Endothelial cell of umbilical vein (primary cell): Measurements from ENCODE around the gene STK24. TPM values are rescaled to one million over a fixed set of nuclear protein-coding genes. Genes with fewer than 3 reads are reported as not detected.

Experiments
- BruUV-seq: library from RNA; stranded (reverse); fragments of 400-500 nt; replicated peaks from 2 replicates; lab custom pipeline; 2021; lab: Mats Ljungman, UMichigan
- CTCF ChIA-PET: fragments of 300-600, 350-600 bp; sonication (Branson Sonifier 250); formaldehyde crosslinking; loops from one replicate; lab custom pipeline; 2021; ENCODE audit warnings: antibody characterized with exemption, inconsistent platforms; lab: Charles Lee
- POLR2A ChIA-PET: fragments of 300-600, 350-600 bp; sonication (Branson Sonifier 250); formaldehyde crosslinking; loops from one replicate; lab custom pipeline; 2021; ENCODE audit warnings: antibody characterized with exemption, inconsistent platforms; lab: Charles Lee
- DNase-seq: peaks from one replicate; pipeline ENCODE4 v3.0.0-alpha.2; 2011; ENCODE audit warnings: low read depth, low spot score
- FAIRE-seq: peaks from 2 replicates; lab custom pipeline; 2011; peaks lifted over from hg19 to GRCh38; lab: Jason Lieb, UNC
- H2AFZ ChIP-seq: 2 replicates; pipeline ENCODE4 v1.6.0; 2012; ENCODE audit warnings: low read depth, low read length, control low read depth, inconsistent platforms
- H3K27ac ChIP-seq: 2 replicates; pipeline ENCODE4 v1.5.1; 2011; ENCODE audit warnings: low read depth, mild to moderate bottlenecking, control low read depth, low read length, moderate library complexity; ENCODE audit not compliant: insufficient read depth
- H3K27me3 ChIP-seq, 2 experiments: 2 replicates each; pipeline versions ENCODE4 v1.6.0 to v1.6.1; 2011; ENCODE audit warnings: low read length in 2 of 2, mixed read lengths in 1 of 2; ENCODE audit not compliant: control insufficient read depth in 2 of 2, insufficient read depth in 2 of 2
- H3K36me3 ChIP-seq, 2 experiments: 2 replicates in 1 of 2; 3 replicates in 1 of 2; pipeline ENCODE4 v1.5.1; 2011; ENCODE audit warnings: low read length in 2 of 2, mild to moderate bottlenecking in 1 of 2, moderate library complexity in 1 of 2; ENCODE audit not compliant: control insufficient read depth in 2 of 2, insufficient read depth in 2 of 2; ENCODE audit errors: extremely low read depth in 1 of 2
- H3K4me1 ChIP-seq: 3 replicates; pipeline ENCODE4 v1.5.1; 2011; ENCODE audit warnings: mild to moderate bottlenecking, low read length; ENCODE audit not compliant: control insufficient read depth, insufficient read depth; ENCODE audit errors: extremely low read depth
- H3K4me2 ChIP-seq: 2 replicates; pipeline ENCODE4 v1.6.1; 2011; ENCODE audit warnings: low read length, control low read depth, mixed read lengths; ENCODE audit not compliant: insufficient read depth
- H3K4me3 ChIP-seq, 3 experiments: fragments of 200-600 bp in 1 of 3; sonication (generic), shearing (Covaris generic) in 1 of 3; replicated peaks in 1 of 3; 2 replicates each; pipeline ENCODE4 v1.5.1; 2011 to 2016; ENCODE audit warnings: control low read depth in 3 of 3, low read length in 3 of 3, mild to moderate bottlenecking in 2 of 3, inconsistent platforms in 1 of 3, low read depth in 1 of 3, moderate library complexity in 1 of 3; ENCODE audit not compliant: insufficient read depth in 1 of 3
- H3K79me2 ChIP-seq: 2 replicates; pipeline ENCODE4 v1.6.0; 2012; ENCODE audit warnings: low read length, inconsistent platforms; ENCODE audit not compliant: control insufficient read depth, insufficient read depth
- H3K9ac ChIP-seq: replicated peaks from 2 replicates; pipeline ENCODE3; 2011; ENCODE audit warnings: low read length, control low read depth; ENCODE audit not compliant: insufficient read depth; ENCODE audit errors: extremely low read depth
- H3K9me1 ChIP-seq: replicated peaks from 3 replicates; pipeline ENCODE4 v1.6.0; 2011; ENCODE audit warnings: mild to moderate bottlenecking, low read length; ENCODE audit not compliant: control insufficient read depth, insufficient read depth; ENCODE audit errors: extremely low read depth
- H3K9me3 ChIP-seq: replicated peaks from 2 replicates; pipeline ENCODE4 v1.5.1; 2012; ENCODE audit warnings: low read length, inconsistent platforms; ENCODE audit not compliant: control insufficient read depth, insufficient read depth
- H4K20me1 ChIP-seq: replicated peaks from 2 replicates; pipeline ENCODE3; 2011; ENCODE audit warnings: mild to moderate bottlenecking, low read length; ENCODE audit not compliant: control insufficient read depth, insufficient read depth; ENCODE audit errors: extremely low read depth
- EZH2 ChIP-seq: IDR thresholded peaks from 2 replicates; pipeline ENCODE4 v1.6.1; 2012; ENCODE audit warnings: borderline replicate concordance, low read depth, mild to moderate bottlenecking, moderate library complexity, low read length, inconsistent platforms; ENCODE audit not compliant: severe bottlenecking
- FOS ChIP-seq: IDR thresholded peaks from 2 replicates; pipeline ENCODE4 v1.6.1; 2011; ENCODE audit warnings: mild to moderate bottlenecking, low read length, moderate library complexity, borderline replicate concordance; ENCODE audit not compliant: insufficient read depth
- GATA2 ChIP-seq: IDR thresholded peaks from 2 replicates; pipeline ENCODE4 v1.7.0; 2011; ENCODE audit warnings: low read depth, mild to moderate bottlenecking, moderate library complexity, mixed read lengths, low read length; ENCODE audit not compliant: insufficient read length, insufficient read depth
- JUN ChIP-seq: IDR thresholded peaks from 2 replicates; pipeline ENCODE4 v1.6.1; 2011; ENCODE audit warnings: borderline replicate concordance, low read depth; ENCODE audit not compliant: insufficient read length, insufficient read depth
- MYC ChIP-seq: IDR thresholded peaks from one replicate; pipeline ENCODE4 v1.6.1; 2011; ENCODE audit warnings: mild to moderate bottlenecking, low read depth, low read length
- POLR2A ChIP-seq: IDR thresholded peaks from 2 replicates; pipeline ENCODE4 v1.6.1; 2012; ENCODE audit warnings: low read depth, mild to moderate bottlenecking, control low read depth, low read length
- POLR2AphosphoS5 ChIP-seq: IDR thresholded peaks from 2 replicates; pipeline ENCODE4 v1.6.1; 2012; ENCODE audit warnings: low read depth, mild to moderate bottlenecking, control low read depth, low read length, moderate library complexity; ENCODE audit not compliant: insufficient read depth
- dilution Hi-C: fragments of 300-500 bp; cut with MboI; formaldehyde crosslinking; loops from one replicate; pipeline ENCODE4 v1.15.0; 2019; ENCODE audit warnings: low sequenced_read_pairs; ENCODE audit not compliant: extremely low pct_ligation_motif_present
- intact Hi-C: fragments of 100-400 bp; cut with micrococcal nuclease; formaldehyde crosslinking; loops from one replicate; pipeline ENCODE4 v1.10.0; 2022
- polyA plus RNA-seq, 4 experiments: library from polyadenylated mRNA; depleted of rRNA in 3 of 4; stranded (reverse) in 3 of 4; unstranded in 1 of 4; fragments of >200 nt; gene quantifications; 2 replicates each; pipeline versions ENCODE4 v1.2.1 to v1.2.3, GENCODE V29; 2011 to 2012; ENCODE audit warnings: missing spikeins in 1 of 4
- total RNA-seq: library from RNA; stranded (reverse); gene quantifications from 2 replicates; pipeline ENCODE4 v1.2.3, GENCODE V29; 2021
- TF ChIP-seq, protein P1 (sequence below): IDR thresholded peaks from 2 replicates; pipeline ENCODE4 v1.6.1; 2011; ENCODE audit not compliant: insufficient read depth, insufficient read length
- TF ChIP-seq, protein P2 (sequence below), 2 donors: IDR thresholded peaks; 1 replicate in 1 of 2; 2 replicates in 1 of 2; pipeline ENCODE4 v1.5.1; 2011; ENCODE audit warnings: low read length in 2 of 2, mild to moderate bottlenecking in 2 of 2, moderate library complexity in 2 of 2, control low read depth in 1 of 2, inconsistent platforms in 1 of 2, low read depth in 1 of 2; ENCODE audit not compliant: insufficient read depth in 1 of 2; ENCODE audit errors: extremely low read depth in 1 of 2

STK24 gene
- total and polyA plus RNA-seq, 2 donors (not counting 3 experiments of a cell fraction or from before 2014, with no cell fraction given): 43.3 to 100 TPM

DNA sequence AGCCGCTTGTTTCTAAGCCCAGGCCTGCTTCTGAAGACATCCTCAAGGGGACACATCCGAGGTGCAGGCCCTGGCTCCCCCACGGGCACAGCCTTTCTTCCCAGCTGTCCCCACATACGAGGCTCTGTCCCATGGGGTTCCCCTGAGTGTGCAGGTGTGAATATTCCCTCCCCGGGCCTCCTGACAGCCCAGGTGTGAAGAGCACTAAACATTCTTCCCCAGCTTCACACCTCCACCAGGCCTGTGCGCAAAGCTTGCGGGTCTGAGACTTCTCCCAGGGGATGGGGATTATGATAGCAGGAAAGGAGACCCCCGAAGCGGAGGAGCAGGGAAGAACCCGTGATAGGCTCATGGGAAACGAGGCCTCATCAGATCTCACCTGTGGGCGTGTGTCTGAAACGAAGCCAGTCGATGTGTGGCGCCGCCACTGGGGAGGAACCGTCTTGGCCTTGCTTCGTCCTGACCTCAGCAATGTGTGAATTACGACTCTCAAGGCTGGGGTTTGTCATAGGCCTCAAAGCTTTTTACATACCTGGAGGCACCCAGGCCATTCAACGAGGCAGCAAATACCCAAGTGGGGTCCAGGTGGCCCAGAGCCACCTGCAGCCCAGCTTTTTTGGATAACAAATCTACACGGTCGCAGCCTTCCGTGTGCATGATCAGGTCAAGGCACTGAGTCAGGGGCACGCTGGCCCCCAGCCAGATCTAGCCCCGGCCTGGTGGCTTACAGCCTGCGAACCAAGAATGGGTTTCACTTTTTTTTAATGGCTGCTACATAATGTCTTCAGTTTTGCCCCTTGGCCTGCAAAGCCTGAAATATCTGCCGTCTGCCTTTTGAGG lies 134.3 kb downstream of the STK24 start:
- ChIA-PET CTCF (interaction anchor here (1.1 to 2.6 kb wide), 2 partner anchors 210 to 231 kb away, joined by 6 to 9 read pairs; no protein-coding TSS in a partner anchor), POLR2A (no interaction called here)
- intact Hi-C loops: no loop called here
- Histone ChIP-seq H3K4me2 (no peak overlapping the region), H3K9me1 (no peaks in the 10 kb centered on the region), H3K4me3 (no peak overlapping the region), H3K9ac (no peak overlapping the region), H3K4me1 (no peaks in the 10 kb centered on the region), H4K20me1 (no peaks in the 10 kb centered on the region), H3K27ac (no peak overlapping the region), H3K9me3 (no peaks in the 10 kb centered on the region), H3K79me2 (no peaks in the 10 kb centered on the region), H3K36me3 (peaks cover 0 to 11% of the 10 kb centered on the region in 2 experiments), H2AFZ (no peak overlapping the region), H3K27me3 (no peaks in the 10 kb centered on the region)
- FAIRE-seq: no peak
- no peak for DNase-seq
- BruUV-seq: no TSS peak
- TF ChIP-seq, protein P1, sequence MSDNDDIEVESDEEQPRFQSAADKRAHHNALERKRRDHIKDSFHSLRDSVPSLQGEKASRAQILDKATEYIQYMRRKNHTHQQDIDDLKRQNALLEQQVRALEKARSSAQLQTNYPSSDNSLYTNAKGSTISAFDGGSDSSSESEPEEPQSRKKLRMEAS: no peak
- TF ChIP-seq GATA2 (no peak), MYC (no peak), JUN (no peak), POLR2A (no peak), POLR2AphosphoS5 (no peak), EZH2 (no peak), FOS (no peak)
- TF ChIP-seq, protein P2, sequence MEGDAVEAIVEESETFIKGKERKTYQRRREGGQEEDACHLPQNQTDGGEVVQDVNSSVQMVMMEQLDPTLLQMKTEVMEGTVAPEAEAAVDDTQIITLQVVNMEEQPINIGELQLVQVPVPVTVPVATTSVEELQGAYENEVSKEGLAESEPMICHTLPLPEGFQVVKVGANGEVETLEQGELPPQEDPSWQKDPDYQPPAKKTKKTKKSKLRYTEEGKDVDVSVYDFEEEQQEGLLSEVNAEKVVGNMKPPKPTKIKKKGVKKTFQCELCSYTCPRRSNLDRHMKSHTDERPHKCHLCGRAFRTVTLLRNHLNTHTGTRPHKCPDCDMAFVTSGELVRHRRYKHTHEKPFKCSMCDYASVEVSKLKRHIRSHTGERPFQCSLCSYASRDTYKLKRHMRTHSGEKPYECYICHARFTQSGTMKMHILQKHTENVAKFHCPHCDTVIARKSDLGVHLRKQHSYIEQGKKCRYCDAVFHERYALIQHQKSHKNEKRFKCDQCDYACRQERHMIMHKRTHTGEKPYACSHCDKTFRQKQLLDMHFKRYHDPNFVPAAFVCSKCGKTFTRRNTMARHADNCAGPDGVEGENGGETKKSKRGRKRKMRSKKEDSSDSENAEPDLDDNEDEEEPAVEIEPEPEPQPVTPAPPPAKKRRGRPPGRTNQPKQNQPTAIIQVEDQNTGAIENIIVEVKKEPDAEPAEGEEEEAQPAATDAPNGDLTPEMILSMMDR (IDR thresholded peaks at IDR 0.05; ENCODE audit: extremely low read depth in 1 of 2, insufficient read depth in 1 of 2, low read depth in 1 of 2, low read length in 2 of 2): no peak
- dilution Hi-C loops: loop anchor here (25.0 kb wide), 1 partner anchor 220 kb away; no protein-coding TSS in a partner anchor
